ENCODE results near the gene ADGRE1.
"Not testable (repeated sequence)": the region's sequence is repeated elsewhere in the genome, so short reads cannot be mapped to it uniquely, and the experiment has no call there.

ADGRE1 gene, protein sequence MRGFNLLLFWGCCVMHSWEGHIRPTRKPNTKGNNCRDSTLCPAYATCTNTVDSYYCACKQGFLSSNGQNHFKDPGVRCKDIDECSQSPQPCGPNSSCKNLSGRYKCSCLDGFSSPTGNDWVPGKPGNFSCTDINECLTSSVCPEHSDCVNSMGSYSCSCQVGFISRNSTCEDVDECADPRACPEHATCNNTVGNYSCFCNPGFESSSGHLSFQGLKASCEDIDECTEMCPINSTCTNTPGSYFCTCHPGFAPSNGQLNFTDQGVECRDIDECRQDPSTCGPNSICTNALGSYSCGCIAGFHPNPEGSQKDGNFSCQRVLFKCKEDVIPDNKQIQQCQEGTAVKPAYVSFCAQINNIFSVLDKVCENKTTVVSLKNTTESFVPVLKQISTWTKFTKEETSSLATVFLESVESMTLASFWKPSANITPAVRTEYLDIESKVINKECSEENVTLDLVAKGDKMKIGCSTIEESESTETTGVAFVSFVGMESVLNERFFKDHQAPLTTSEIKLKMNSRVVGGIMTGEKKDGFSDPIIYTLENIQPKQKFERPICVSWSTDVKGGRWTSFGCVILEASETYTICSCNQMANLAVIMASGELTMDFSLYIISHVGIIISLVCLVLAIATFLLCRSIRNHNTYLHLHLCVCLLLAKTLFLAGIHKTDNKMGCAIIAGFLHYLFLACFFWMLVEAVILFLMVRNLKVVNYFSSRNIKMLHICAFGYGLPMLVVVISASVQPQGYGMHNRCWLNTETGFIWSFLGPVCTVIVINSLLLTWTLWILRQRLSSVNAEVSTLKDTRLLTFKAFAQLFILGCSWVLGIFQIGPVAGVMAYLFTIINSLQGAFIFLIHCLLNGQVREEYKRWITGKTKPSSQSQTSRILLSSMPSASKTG

GRCh38 chr19:6887316-6887715, at the start of gene ADGRE1:
TSS of gene ADGRE1 (plus strand) at chr19:6887579. CDS start at chr19:6887609, 30 bp downstream.
- peak in 1 of 2 experiments; percentile 3 for DNase-seq (ENCODE audit: low read depth in 2 of 2)

GRCh38 chr19:6838062-6838655, 49.2 kb upstream of the ADGRE1 start:
- DNase-seq (ENCODE audit: low read depth in 2 of 2): no peak

DNA sequence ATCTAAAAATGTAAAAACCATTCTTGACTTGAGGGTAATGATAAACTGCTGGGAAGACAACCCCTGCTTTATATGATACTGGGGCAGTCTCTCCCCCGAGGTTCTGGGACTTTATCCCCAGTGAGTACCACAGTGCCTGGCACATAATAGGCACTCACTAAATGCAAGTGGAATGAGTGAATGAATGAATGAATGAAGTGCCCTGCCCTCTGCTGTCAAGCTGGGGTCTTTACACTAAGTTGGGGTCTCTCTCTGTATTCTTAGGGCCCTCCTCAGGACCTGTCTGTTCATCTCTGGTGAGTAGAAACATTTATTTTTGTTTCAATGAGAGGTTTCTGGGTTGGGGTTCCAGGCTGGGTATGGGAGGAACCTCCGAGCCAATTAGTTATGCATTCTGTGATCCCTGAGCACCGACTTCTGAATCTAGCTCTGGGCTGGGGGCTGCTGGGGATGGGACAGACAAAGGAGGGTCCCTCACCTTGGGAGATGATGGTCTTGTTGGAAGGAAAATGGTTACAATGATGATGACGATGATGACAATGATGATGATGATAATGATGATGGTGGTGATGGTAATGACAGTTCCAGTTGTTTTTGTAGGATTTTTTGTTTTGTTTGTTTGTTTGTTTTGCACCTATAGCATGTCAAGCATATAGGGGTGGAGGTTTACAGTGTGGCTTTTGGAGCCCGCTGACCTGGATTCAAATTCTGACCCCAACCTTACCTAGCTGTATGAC, 44.3 kb upstream of the ADGRE1 start:
- DNase-seq (ENCODE audit: low read depth in 2 of 2): no peak

- no peak for DNase-seq (ENCODE audit: low read depth in 2 of 2)
These were observed 39.6 kb upstream of the ADGRE1 start for GRCh38 chr19:6847828-6848200.

- no peak for DNase-seq (ENCODE audit: low read depth in 2 of 2)
These were observed 38.4 kb upstream of the ADGRE1 start for GRCh38 chr19:6848986-6849385.

DNA sequence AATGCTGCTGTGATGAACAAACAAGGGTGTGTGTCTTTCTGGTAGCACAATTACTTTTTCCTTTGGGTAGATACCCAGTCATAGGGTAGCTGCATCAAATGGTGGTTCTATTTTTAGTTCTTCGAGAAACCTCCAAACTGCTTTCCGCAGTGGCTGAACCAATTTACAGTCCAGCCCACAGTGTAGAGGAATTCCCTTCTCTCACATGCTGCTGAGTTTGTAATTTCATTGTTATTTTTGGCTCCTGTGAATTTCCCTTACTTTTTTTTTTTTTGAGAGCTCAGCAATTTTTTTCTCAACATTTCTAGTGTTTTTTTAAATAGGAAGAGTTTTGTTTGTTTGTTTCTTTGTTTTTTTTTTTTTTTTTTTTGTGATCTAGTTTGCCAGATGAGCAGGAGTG, 37.5 kb upstream of the ADGRE1 start:
- DNase-seq (ENCODE audit: low read depth in 2 of 2): no peak

DNA sequence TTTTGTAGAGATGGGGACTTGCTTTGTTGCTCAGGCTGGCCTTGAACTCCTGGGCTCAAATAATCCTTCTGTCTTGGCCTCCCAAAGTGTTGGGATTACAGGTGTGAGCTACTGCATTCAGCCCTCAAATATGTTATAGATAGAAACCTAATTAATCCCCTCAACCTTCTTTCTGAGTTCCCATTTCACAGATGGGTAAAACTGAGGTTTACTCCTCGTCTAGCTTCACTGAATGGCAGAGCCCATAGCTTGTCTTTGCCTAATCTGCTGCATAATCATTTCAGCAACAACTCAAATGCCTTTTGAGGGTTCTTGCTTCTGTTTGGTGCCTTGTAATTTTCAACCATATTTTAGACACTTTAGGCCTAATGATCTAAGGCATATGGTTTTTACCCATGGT, 36.0 kb upstream of the ADGRE1 start:
- DNase-seq (ENCODE audit: low read depth in 2 of 2): no peak

- DNase-seq (ENCODE audit: low read depth in 2 of 2): no peak
These were observed 35.4 kb upstream of the ADGRE1 start for GRCh38 chr19:6852001-6852400.

DNA sequence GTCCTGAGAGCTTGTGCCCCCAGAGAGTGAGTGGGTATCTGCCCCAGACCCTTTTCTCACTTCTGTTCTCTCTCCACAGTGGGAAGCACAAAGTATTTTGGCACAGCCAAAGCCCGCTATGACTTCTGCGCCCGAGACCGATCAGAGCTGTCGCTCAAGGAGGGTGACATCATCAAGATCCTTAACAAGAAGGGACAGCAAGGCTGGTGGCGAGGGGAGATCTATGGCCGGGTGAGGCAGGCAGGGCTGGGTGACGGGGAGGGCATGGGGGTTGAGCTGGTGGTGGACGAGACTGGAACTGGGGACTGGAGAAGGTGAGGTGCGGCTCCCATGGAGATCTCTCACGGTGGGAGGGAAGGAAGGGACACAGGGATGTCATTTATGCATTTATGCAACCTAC, 33.5 kb upstream of the ADGRE1 start:
- DNase-seq (ENCODE audit: low read depth in 2 of 2): no peak

- DNase-seq (ENCODE audit: low read depth in 2 of 2): no peak
These were observed 32.6 kb upstream of the ADGRE1 start for GRCh38 chr19:6854758-6855157.

- DNase-seq (ENCODE audit: low read depth in 2 of 2): no peak
These were observed 30.5 kb upstream of the ADGRE1 start for GRCh38 chr19:6856749-6857372.

DNA sequence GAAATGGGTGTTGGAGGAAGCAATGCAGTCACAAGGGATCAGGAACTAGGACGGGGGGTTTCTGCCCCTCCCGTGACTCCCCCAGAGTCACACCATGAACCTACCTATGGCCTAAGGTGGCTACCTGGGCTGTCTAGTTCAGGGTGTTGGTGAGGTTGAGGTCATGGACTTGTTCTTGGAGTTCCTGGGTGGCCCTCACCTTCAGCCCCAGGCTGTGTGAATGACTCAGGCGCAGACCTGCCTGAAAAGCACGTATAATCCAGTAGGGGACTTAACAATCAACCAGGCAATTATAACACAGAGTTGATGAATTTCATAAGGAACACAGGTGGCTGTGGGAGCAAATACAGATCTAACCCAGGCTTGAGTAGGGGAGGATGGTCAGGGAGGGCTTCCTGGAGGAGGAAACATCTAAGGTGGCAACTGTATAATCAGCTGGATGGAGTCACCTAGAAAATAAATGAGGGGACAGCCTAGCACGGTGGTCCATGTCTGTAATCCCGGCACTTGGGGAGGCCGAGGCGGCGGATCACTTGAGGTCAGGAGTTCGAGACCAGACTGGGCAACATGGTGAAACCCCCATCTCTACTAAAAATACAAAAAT, 25.6 kb upstream of the ADGRE1 start:
- DNase-seq (ENCODE audit: low read depth in 2 of 2): no peak

GRCh38 chr19:6862673-6863078, 24.7 kb upstream of the ADGRE1 start:
- DNase-seq (ENCODE audit: low read depth in 2 of 2): peak; percentile 76 to 90

- no peak for DNase-seq (ENCODE audit: low read depth in 2 of 2)
These were observed 22.9 kb upstream of the ADGRE1 start for GRCh38 chr19:6864325-6864940.

DNA sequence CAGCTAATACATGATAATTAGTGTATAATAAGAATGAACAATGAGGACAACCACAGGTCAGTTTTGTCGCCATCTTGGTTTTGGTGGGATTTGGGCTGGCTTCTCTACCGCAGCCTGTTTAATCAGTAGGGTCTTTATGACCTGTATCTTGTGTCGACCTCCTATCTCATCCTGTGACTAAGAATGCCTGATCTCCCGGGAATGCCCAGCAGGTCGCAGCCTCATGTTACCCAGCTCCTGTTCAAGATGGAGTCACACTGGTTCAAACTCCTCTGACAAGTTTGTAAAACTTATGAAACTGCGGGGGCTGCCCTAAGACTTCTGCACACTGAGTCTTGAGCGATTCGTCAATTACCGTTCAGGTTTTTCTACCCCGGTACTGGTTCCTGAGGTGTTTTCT, 21.5 kb upstream of the ADGRE1 start:
- no peak for DNase-seq (ENCODE audit: low read depth in 2 of 2)

- no peak for DNase-seq (ENCODE audit: low read depth in 2 of 2)
These were observed 20.6 kb upstream of the ADGRE1 start for GRCh38 chr19:6866741-6867151.

DNA sequence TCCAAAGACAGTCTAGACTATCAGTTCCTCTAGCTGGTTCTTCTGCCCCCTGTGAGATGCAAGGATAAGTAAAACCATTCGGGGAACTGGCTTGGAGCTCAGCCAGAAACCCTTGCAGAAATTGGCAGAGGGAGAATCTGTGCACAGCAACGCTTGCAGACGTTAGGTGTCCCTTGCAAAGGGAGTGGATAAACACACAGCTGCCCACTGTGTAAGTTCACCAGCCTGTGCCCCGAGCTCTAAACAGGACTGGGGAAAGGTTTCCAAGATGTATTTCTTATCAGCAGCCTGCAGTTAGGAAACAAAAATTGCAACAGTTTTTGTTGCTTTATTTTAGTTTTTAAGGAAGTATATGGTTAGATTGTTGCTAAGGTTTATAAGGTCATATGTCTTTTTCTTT, 19.0 kb upstream of the ADGRE1 start:
- no peak for DNase-seq (ENCODE audit: low read depth in 2 of 2)

- DNase-seq (ENCODE audit: low read depth in 2 of 2): not testable (repeated sequence)
These were observed 18.1 kb upstream of the ADGRE1 start for GRCh38 chr19:6869151-6869882.

DNA sequence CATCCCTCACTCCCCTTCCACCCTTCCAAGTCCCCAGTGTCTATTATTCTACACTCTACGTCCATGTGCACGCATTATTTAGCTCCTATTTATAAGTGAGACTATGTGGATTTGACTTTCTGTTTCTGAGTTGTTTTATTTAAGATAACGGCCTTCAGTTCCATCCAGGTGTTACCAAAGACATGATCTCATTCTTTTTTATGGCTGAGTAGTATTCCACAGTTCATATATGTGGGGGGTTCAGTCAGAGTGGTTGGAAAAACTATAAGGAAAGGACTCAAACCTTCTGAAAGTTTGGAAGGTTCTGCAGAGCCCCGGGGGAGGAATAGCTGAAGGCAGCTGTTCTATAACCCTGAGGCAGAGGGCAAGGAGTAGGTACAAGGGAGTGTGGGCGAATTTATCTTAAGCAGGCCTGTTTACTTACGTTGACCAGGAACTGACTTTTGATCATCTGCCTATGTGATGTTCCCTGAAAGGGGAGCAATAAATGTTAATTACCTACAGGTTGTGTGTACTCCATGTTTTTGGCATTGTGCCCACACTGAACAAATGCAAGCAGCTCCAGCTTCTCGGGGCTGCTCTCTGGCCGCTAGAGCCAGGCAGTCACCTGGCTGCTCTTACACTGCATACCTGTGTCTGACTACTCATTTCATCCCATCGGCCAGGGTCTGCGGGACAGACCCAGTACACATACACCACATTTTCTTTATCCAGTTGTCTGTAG, 13.5 kb upstream of the ADGRE1 start:
- DNase-seq (ENCODE audit: low read depth in 2 of 2): no peak

Measured in stimulated activated CD4-positive, alpha-beta T cell treated with anti-CD3 and anti-CD28 coated beads, Interleukin-12 subunit alpha, Interleukin-12 subunit beta, amount 100 ng/mL, for 24 hours (primary cell).